GM12874 (cell line): ENCODE results near the gene CCDC39.

Experiments
- TF ChIP-seq, protein P1 (sequence below): IDR thresholded peaks from 2 replicates; pipeline ENCODE4 v1.5.1; 2011; ENCODE audit warnings: low read depth, mild to moderate bottlenecking, control low read depth, low read length, moderate library complexity; ENCODE audit not compliant: insufficient read depth

CCDC39 gene

DNA sequence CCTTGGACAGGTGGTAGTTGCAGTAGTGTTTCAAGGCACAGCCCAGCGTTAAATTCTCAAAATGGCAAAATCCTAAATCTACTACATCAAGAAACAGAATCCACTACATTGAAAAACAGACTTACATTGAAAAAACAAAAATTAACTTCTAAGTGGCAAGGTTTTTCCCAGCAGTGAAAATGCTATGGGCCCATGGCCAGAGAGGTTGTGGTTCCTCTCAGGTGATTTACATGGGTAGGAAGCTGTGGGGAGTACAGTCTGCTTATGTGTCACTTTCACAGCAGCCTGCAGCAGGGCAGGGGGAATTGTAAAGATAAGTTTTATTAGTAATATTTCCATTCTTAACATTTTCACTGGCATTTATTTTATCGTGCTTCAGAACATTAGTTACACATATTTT is 52.4 kb downstream of the CCDC39 start:
- TF ChIP-seq, protein P1, sequence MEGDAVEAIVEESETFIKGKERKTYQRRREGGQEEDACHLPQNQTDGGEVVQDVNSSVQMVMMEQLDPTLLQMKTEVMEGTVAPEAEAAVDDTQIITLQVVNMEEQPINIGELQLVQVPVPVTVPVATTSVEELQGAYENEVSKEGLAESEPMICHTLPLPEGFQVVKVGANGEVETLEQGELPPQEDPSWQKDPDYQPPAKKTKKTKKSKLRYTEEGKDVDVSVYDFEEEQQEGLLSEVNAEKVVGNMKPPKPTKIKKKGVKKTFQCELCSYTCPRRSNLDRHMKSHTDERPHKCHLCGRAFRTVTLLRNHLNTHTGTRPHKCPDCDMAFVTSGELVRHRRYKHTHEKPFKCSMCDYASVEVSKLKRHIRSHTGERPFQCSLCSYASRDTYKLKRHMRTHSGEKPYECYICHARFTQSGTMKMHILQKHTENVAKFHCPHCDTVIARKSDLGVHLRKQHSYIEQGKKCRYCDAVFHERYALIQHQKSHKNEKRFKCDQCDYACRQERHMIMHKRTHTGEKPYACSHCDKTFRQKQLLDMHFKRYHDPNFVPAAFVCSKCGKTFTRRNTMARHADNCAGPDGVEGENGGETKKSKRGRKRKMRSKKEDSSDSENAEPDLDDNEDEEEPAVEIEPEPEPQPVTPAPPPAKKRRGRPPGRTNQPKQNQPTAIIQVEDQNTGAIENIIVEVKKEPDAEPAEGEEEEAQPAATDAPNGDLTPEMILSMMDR, result no peak

DNA sequence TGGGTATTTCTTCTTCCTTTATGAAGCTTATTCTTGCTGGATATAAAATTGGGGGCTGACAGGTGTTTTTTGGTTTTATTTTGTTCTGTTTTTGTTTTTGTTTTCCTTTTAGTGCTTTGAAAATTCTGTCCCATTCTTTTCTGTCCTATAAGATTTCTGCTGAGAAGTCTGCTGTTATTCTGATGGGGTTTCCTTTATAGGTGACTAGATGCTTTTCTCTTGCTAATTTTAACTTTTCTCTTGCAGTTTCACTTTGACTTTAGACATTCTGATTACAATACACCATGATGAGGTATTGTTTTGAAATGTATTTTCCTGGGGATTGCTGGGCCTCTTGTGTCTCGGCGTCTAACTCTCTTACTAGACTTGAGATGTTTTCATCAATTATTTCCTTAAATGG is 54.6 kb downstream of the CCDC39 start:
- TF ChIP-seq, protein P1, result no peak

DNA sequence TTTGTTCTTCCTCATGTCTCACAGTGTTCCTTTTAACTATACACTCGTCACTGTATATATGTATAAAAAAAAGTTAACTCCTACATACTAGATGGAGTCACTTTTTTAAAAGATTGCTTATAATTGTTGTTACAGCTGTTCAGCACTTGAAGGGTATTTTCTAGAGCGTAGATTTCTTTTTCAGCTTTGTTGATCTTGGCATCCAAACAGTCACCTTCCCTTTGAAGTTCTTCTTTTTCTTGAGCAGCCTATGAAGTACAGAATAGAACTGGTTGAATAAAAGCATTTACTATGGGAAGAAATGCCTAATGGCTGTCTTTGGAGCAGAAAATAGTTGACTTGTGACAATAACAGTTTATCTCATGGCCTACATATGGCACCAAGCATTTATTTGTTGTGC is 59.6 kb downstream of the CCDC39 start:
- TF ChIP-seq, protein P1, result no peak

DNA sequence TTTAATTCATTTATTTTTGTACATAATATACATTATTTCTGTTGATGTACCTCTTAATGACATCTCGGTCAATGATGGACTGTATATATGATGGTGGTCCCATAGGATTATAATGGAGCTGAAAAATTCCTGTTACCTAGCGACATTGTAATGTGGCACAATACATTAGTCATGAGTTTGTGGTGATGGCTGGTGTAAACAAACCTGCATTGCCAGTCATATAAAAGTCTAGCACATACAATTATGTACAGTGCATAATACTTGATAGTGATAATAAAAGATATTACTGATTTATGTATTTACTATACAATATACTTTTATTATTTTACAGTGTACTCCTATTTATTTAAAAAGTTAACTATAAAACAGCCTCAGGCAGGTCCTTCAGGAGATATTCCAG is 62.2 kb downstream of the CCDC39 start:
- TF ChIP-seq, protein P1, result no peak

DNA sequence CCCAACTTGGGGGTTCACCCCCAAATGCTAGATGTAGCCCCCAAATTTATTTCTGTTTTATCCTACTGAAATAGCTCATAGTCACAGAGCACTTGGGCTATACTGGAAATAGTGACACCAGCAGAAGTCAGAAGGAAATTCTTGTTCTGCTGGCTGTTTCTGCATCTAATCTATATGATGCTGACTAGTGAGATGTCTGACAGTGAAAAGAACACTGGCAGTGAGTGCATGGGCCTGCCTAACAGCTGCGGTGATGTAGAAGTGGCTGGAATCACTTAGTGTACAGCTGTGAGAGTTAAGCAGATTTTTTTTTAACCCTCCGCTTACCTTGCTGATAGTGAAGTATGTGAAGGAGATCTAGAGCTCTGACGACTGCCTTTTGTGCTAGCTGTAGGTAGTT is 63.3 kb downstream of the CCDC39 start:
- TF ChIP-seq, protein P1, result no peak

DNA sequence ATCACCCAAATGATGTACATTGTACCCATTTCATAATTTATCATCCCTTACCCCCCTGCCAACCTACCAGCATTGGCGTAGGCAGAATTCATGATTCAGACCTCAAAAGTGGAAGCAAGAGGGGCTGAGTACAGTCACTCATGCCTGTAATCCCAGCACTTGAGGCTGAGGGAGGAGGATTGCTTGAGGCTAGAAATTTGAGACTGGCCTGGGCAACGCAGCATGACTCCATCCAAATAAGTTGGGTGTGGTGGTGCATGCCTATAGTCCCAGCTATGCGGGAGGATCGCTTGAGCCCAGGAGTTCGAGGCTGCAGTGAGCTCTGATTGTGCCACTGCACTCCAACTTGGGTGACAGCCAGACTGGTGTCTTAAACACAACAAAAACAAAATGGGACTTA is 66.9 kb downstream of the CCDC39 start:
- TF ChIP-seq, protein P1, result no peak

DNA sequence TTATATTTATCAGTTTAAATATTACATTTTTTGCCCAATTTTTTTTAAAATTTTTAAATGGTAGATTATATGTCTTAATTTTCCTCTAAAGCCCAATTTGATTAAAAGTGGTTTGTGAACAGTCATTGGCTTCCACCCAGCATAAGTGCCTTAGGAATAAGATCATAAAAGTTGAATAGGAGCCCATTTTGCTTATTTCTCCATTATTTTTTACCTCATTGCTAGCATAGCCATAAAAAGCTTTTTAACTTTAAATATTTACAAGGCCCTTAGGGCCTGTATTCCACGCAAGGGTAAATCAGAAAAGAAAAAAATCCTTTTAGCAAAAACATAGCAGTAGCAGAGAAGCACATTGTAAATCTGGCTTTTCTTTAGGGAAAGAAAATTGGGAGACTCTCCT is 68.3 kb downstream of the CCDC39 start:
- TF ChIP-seq, protein P1, result no peak
